ENCODE results near the gene FBXO10.

- TF ChIP-seq, protein P1, sequence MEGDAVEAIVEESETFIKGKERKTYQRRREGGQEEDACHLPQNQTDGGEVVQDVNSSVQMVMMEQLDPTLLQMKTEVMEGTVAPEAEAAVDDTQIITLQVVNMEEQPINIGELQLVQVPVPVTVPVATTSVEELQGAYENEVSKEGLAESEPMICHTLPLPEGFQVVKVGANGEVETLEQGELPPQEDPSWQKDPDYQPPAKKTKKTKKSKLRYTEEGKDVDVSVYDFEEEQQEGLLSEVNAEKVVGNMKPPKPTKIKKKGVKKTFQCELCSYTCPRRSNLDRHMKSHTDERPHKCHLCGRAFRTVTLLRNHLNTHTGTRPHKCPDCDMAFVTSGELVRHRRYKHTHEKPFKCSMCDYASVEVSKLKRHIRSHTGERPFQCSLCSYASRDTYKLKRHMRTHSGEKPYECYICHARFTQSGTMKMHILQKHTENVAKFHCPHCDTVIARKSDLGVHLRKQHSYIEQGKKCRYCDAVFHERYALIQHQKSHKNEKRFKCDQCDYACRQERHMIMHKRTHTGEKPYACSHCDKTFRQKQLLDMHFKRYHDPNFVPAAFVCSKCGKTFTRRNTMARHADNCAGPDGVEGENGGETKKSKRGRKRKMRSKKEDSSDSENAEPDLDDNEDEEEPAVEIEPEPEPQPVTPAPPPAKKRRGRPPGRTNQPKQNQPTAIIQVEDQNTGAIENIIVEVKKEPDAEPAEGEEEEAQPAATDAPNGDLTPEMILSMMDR (conservative IDR thresholded peaks at IDR 0.05 in 1 of 2, IDR thresholded peaks at IDR 0.05 in 1 of 2; ENCODE audit: low read depth in 1 of 2, low read length in 2 of 2), result no peak
- TF ChIP-seq EZH2 (IDR thresholded peaks at IDR 0.05; ENCODE audit: low read length, missing control alignments), result no peak
These were observed 60.4 kb downstream of the FBXO10 start for GRCh38 chr9:37515620-37516258.

Data from fibroblast of lung (primary cell).